IMR-90 (cell line): ENCODE data around the gene FOXN3. TPM values are rescaled to one million over a fixed set of nuclear protein-coding genes. Genes with fewer than 3 reads are reported as not detected.

Experiments
- ATAC-seq: fragments of 200-7000 bp; cut with Tn5 transposase; 2 replicates; pipeline ENCODE4 v1.9.1; 2020; ENCODE audit warnings: low read depth, mild to moderate bottlenecking, moderate library complexity
- BruUV-seq: library from RNA; stranded (reverse); fragments of 400-500 nt; replicated peaks from 2 replicates; lab custom pipeline; 2021; lab: Mats Ljungman, UMichigan
- CTCF ChIA-PET: fragments of 300-600 bp; formaldehyde crosslinking; extraction: SDS; loops from one replicate; lab custom pipeline; 2021; ENCODE audit warnings: antibody characterized with exemption; lab: Yijun Ruan, JAX
- POLR2A ChIA-PET: fragments of 300-600 bp; sonication (Branson Sonifier 250); formaldehyde crosslinking; loops from one replicate; lab custom pipeline; 2022; ENCODE audit warnings: antibody characterized with exemption; ENCODE audit not compliant: unreplicated experiment; lab: Charles Lee
- DNase-seq: peaks from one replicate; pipeline ENCODE4 v3.0.0; 2013
- H2AFZ ChIP-seq: replicated peaks from 2 replicates; pipeline ENCODE3; 2013; ENCODE audit warnings: low read length, mild to moderate bottlenecking; ENCODE audit not compliant: poor library complexity
- H2AK5ac ChIP-seq: 2 replicates; pipeline ENCODE4 v1.6.1; 2013; ENCODE audit warnings: low read depth, low read length, inconsistent platforms
- H2AK9ac ChIP-seq: replicated peaks from 2 replicates; pipeline ENCODE3; 2013; ENCODE audit warnings: mild to moderate bottlenecking, low read depth, low read length, moderate library complexity; ENCODE audit not compliant: poor library complexity
- H2BK120ac ChIP-seq: 2 replicates; pipeline ENCODE4 v1.6.1; 2013; ENCODE audit warnings: low read depth, low read length, inconsistent platforms
- H2BK15ac ChIP-seq: 3 replicates; pipeline ENCODE4 v1.6.1; 2013; ENCODE audit warnings: low read depth, low read length, inconsistent platforms
- H2BK20ac ChIP-seq: 2 replicates; pipeline ENCODE4 v1.6.1; 2013; ENCODE audit warnings: low read depth, mild to moderate bottlenecking, inconsistent platforms, low read length, moderate library complexity
- H2BK5ac ChIP-seq: 2 replicates; pipeline ENCODE4 v1.6.1; 2013; ENCODE audit warnings: mild to moderate bottlenecking, low read depth, low read length, inconsistent platforms; ENCODE audit not compliant: poor library complexity, severe bottlenecking
- H3K14ac ChIP-seq: replicated peaks from 2 replicates; pipeline ENCODE4 v1.6.1; 2013; ENCODE audit warnings: low read depth, low read length, inconsistent platforms
- H3K18ac ChIP-seq: 2 replicates; pipeline ENCODE4 v1.6.1; 2013; ENCODE audit warnings: low read depth, low read length, control low read depth
- H3K23ac ChIP-seq: 2 replicates; pipeline ENCODE4 v1.6.1; 2013; ENCODE audit warnings: low read depth, low read length, inconsistent platforms
- H3K27ac ChIP-seq: 2 replicates; pipeline ENCODE4 v1.5.1; 2013; ENCODE audit warnings: mild to moderate bottlenecking, control low read depth, low read length; ENCODE audit not compliant: insufficient read depth
- H3K27me3 ChIP-seq: 2 replicates; pipeline ENCODE4 v1.6.1; 2013; ENCODE audit warnings: low read length; ENCODE audit not compliant: control insufficient read depth, insufficient read depth
- H3K36me3 ChIP-seq: 2 replicates; pipeline ENCODE4 v1.6.1; 2013; ENCODE audit warnings: low read length, mixed read lengths; ENCODE audit not compliant: control insufficient read depth, insufficient read depth
- H3K4ac ChIP-seq: 2 replicates; pipeline ENCODE4 v1.6.1; 2013; ENCODE audit warnings: low read depth, low read length, inconsistent platforms
- H3K4me1 ChIP-seq: 2 replicates; pipeline ENCODE4 v1.6.1; 2013; ENCODE audit warnings: low read length, mixed read lengths; ENCODE audit not compliant: control insufficient read depth, insufficient read depth
- H3K4me2 ChIP-seq: 2 replicates; pipeline ENCODE4 v1.6.1; 2013; ENCODE audit warnings: low read depth, mild to moderate bottlenecking, control low read depth, low read length, moderate library complexity
- H3K4me3 ChIP-seq: 2 replicates; pipeline ENCODE4 v1.5.1; 2013; ENCODE audit warnings: low read depth, mild to moderate bottlenecking, control low read depth, low read length, moderate library complexity; ENCODE audit not compliant: insufficient read depth
- H3K56ac ChIP-seq: 2 replicates; pipeline ENCODE4 v1.6.1; 2013; ENCODE audit warnings: low read length, inconsistent platforms; ENCODE audit not compliant: insufficient read depth; ENCODE audit errors: extremely low read depth
- H3K79me1 ChIP-seq, 2 experiments: 2 replicates each; pipeline ENCODE4 v1.6.1; 2013; ENCODE audit warnings: low read length in 2 of 2, inconsistent platforms in 1 of 2, low read depth in 1 of 2
- H3K9ac ChIP-seq: 2 replicates; pipeline ENCODE4 v1.6.1; 2013; ENCODE audit warnings: low read depth, low read length, control low read depth
- H3K9me1 ChIP-seq: 2 replicates; pipeline ENCODE4 v1.6.1; 2013; ENCODE audit warnings: low read length, inconsistent platforms; ENCODE audit not compliant: insufficient read depth
- H3K9me3 ChIP-seq: 2 replicates; pipeline ENCODE4 v1.6.1; 2013; ENCODE audit warnings: low read length; ENCODE audit not compliant: control insufficient read depth, insufficient read depth
- H4K20me1 ChIP-seq: 2 replicates; pipeline ENCODE4 v1.6.1; 2013; ENCODE audit warnings: low read length, inconsistent platforms; ENCODE audit not compliant: insufficient read depth
- H4K5ac ChIP-seq: 2 replicates; pipeline ENCODE4 v1.6.1; 2013; ENCODE audit warnings: mild to moderate bottlenecking, low read depth, low read length, control low read depth
- H4K8ac ChIP-seq, 2 experiments: 2 replicates each; pipeline ENCODE4 v1.6.1; 2013; ENCODE audit warnings: low read depth in 2 of 2, low read length in 2 of 2, control low read depth in 1 of 2, inconsistent platforms in 1 of 2
- H4K91ac ChIP-seq: 2 replicates; pipeline ENCODE4 v1.6.1; 2013; ENCODE audit warnings: low read depth, low read length, inconsistent platforms; ENCODE audit not compliant: insufficient read depth
- CEBPB ChIP-seq: IDR thresholded peaks from 2 replicates; pipeline ENCODE4 v1.6.1; 2012; ENCODE audit warnings: low read depth, low read length, improper control_type of control experiment
- CHD1 ChIP-seq: IDR thresholded peaks from 2 replicates; pipeline ENCODE4 v1.6.1; 2012; ENCODE audit warnings: low read depth, low read length, improper control_type of control experiment
- CTCF ChIP-seq: conservative IDR thresholded peaks from 2 replicates; pipeline ENCODE4 v1.5.1; 2012; ENCODE audit warnings: mild to moderate bottlenecking, low read depth, low read length, improper control_type of control experiment
- FOS ChIP-seq: fragments of 150-350 bp; IDR thresholded peaks from 2 replicates; pipeline ENCODE4 v1.6.1; 2016; ENCODE audit warnings: low read depth, low read length
- MXI1 ChIP-seq: IDR thresholded peaks from 2 replicates; pipeline ENCODE4 v1.6.1; 2012; ENCODE audit warnings: low read depth, mild to moderate bottlenecking, low read length, moderate library complexity, borderline replicate concordance
- NFE2L2 ChIP-seq: fragments of 150-350 bp; IDR thresholded peaks from 2 replicates; pipeline ENCODE4 v1.6.1; 2016; ENCODE audit warnings: low read depth, mild to moderate bottlenecking, low read length
- POLR2A ChIP-seq: IDR thresholded peaks from 2 replicates; pipeline ENCODE4 v1.6.1; 2012; ENCODE audit warnings: mild to moderate bottlenecking, low read depth, low read length
- RAD21 ChIP-seq: IDR thresholded peaks from 2 replicates; pipeline ENCODE4 v1.6.1; 2012; ENCODE audit warnings: low read length, improper control_type of control experiment
- RCOR1 ChIP-seq: IDR thresholded peaks from 2 replicates; pipeline ENCODE4 v1.6.1; 2012; ENCODE audit warnings: mild to moderate bottlenecking, low read length, improper control_type of control experiment; ENCODE audit not compliant: insufficient replicate concordance
- SMC3 ChIP-seq: fragments of 150-350 bp; IDR thresholded peaks from 2 replicates; pipeline ENCODE4 v1.6.1; 2016; ENCODE audit warnings: low read depth, mild to moderate bottlenecking, antibody characterized with exemption, low read length, moderate library complexity
- USF2 ChIP-seq: fragments of 150-350 bp; IDR thresholded peaks from 2 replicates; pipeline ENCODE4 v1.6.1; 2017; ENCODE audit warnings: mild to moderate bottlenecking, antibody characterized with exemption, low read length, low read depth
- WGBS, 2 experiments: methylation state at CpG; one replicate each; pipeline versions ENCODE4 v1.1.5 to v1.1.7; 2013; ENCODE audit warnings: missing lambda C conversion rate in 2 of 2; ENCODE audit not compliant: insufficient read length in 1 of 2; ENCODE audit errors: extremely low coverage in 2 of 2; 5-methylcytosine and 5-hydroxymethylcytosine counted together
- dilution Hi-C: fragments of 300-500 bp; cut with HindIII; formaldehyde crosslinking; loops from one replicate; pipeline ENCODE4 v1.14.3; 2018; ENCODE audit warnings: low sequenced_read_pairs; ENCODE audit not compliant: unreplicated experiment
- in situ Hi-C: fragments of 300-500 bp; cut with MboI; formaldehyde crosslinking; loops from 3 replicates; pipeline ENCODE4 v1.14.3; 2019; ENCODE audit warnings: low sequenced_read_pairs, inconsistent platforms, mixed read lengths
- intact Hi-C: fragments of 100-400 bp; cut with micrococcal nuclease; formaldehyde crosslinking; loops from 2 replicates; pipeline ENCODE4 v1.10.0; 2022
- polyA plus RNA-seq, 3 experiments: library from polyadenylated mRNA; depleted of rRNA; stranded (reverse); fragments of >200 nt; gene quantifications; 2 replicates each; pipeline ENCODE4 v1.2.3, GENCODE V29; 2012; ENCODE audit warnings: low replicate concordance in 1 of 3
- total RNA-seq: library from RNA; depleted of rRNA; stranded (reverse); fragments of >200 nt; gene quantifications from 2 replicates; pipeline ENCODE4 v1.2.3, GENCODE V29; 2012

Gene FOXN3
- total and polyA plus RNA-seq, 2 of the 4 experiments (the other 2 are of a cell fraction): 22.6 to 33.7 TPM

- DNase-seq (no peak), ATAC-seq (no peak)
- Histone ChIP-seq H3K4me1 (peaks cover 2% of the 10 kb centered on the region; the same call in 1 of the 2 replicates), H3K18ac (no peak overlapping the region), H4K20me1 (peaks cover 49% of the 10 kb centered on the region), H2BK120ac (no peak overlapping the region), H3K4ac (no peak overlapping the region), H3K4me3 (no peak overlapping the region), H3K23ac (no peak overlapping the region), H2AK5ac (no peak overlapping the region), H3K4me2 (no peak overlapping the region), H3K27me3 (no peaks in the 10 kb centered on the region), H3K56ac (no peak overlapping the region), H3K9me1 (peaks cover 9% of the 10 kb centered on the region; the same call in 1 of the 2 replicates), H3K9ac (no peak overlapping the region), H4K8ac (no peak overlapping the region), H2BK20ac (no peak overlapping the region), H3K9me3 (peaks cover 6% of the 10 kb centered on the region), H2BK15ac (no peak overlapping the region), H4K5ac (no peak overlapping the region), H4K91ac (no peak overlapping the region), H3K27ac (no peak overlapping the region), H2AFZ (no peak overlapping the region), H2AK9ac (no peak overlapping the region), H3K79me1 (peaks cover 46 to 81% of the 10 kb centered on the region in 2 experiments), H3K14ac (no peak overlapping the region), H2BK5ac (no peak overlapping the region), H3K36me3 (peaks cover 3% of the 10 kb centered on the region; the same call in 1 of the 2 replicates)
- CTCF ChIA-PET: no interaction called here
- WGBS, 2 experiments: no CpG with 5 or more reads among the region's 2 CpGs
- intact Hi-C loops (loop anchor here (10.0 kb wide), 1 partner anchor 188 kb away; no protein-coding TSS in a partner anchor), in situ Hi-C loops (no loop called here), dilution Hi-C loops (no loop called here)
- no TSS peak for BruUV-seq
- TF ChIP-seq SMC3 (no peak), USF2 (no peak), RCOR1 (no peak), RAD21 (no peak), CTCF (no peak), POLR2A (no peak), NFE2L2 (no peak), CHD1 (no peak), MXI1 (no peak), CEBPB (no peak), FOS (no peak)
- POLR2A ChIA-PET: interaction anchor here (0.6 kb wide), 1 partner anchor 192 kb away, joined by 4 read pairs; no protein-coding TSS in a partner anchor
Measured at GRCh38 chr14:89233184-89233583, 183.8 kb downstream of the FOXN3 start.
